DMS 273 treated with DMSO at 0.1 percent for 48 hours (cell line): ENCODE data around the gene CD300E.

Experiments used
- DNase-seq: peaks from one replicate; lab custom pipeline; 2025; lab: John Stamatoyannopoulos, UW

The CD300E gene

GRCh38 chr17:74566132-74566753, 57.3 kb downstream of the CD300E start:
- no peak for DNase-seq

DNA sequence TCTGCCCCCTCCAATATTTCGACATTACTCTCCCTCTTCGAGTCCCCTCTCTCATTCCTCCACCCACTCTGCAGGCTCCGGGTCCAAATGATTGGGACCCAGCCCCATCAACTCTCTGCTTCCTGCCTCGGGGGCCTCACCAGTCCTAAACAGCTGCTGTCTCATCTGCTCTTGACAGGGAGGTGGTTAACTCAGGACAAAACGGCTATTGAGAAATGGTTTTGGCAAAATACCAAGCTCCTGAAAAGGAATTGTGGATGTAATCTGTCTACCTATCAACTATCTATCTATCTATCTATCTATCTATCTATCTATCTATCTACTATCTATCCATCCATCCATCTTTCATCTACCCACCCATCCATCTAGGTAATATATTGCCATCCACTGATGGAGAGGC, 58.4 kb downstream of the CD300E start:
- DNase-seq, result no peak

- no peak for DNase-seq
Observed at GRCh38 chr17:74563358-74563757, 60.2 kb downstream of the CD300E start.

GRCh38 chr17:74561586-74561985, 62.0 kb downstream of the CD300E start:
- DNase-seq, result no peak
